Gastrocnemius medialis (tissue), 4 donors: Measurements from ENCODE around the gene AWAT2.

Source experiments
- CTCF ChIP-seq, 5 experiments: fragments of 450-650 bp in 3 of 5; fragments of 200-600 bp in 2 of 5; sonication (generic) in 2 of 5; IDR thresholded peaks in 4 of 5; conservative IDR thresholded peaks in 1 of 5; 1 replicate in 4 of 5; 2 replicates in 1 of 5; pipeline ENCODE4 v1.5.1; 2016 to 2019; ENCODE audit warnings: antibody characterized with exemption in 5 of 5, mild to moderate bottlenecking in 3 of 5, moderate library complexity in 3 of 5
- POLR2A ChIP-seq, 2 donors: fragments of 450-650 bp; IDR thresholded peaks; one replicate each; pipeline ENCODE4 v1.6.1; 2017; ENCODE audit warnings: antibody characterized with exemption in 2 of 2, mild to moderate bottlenecking in 2 of 2, moderate library complexity in 2 of 2

DNA sequence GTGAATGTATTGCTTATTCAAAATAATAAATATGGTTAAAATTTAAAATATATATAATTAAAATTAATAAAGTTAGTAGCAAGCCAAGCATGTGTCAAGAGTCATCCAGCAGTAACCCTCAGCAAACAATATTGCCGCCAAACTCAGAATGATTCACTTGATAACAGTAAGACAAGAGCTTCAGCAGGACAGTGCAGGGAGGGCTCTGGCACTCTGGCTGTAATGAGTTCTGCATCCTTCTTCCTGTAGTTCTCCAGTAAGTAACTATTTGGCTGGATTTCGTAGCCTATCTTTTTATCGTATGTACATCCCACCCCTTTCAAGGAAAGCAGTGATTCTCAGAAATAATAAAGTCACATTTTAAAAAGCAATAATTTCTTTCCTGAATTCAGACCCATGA, 30.1 kb upstream of the AWAT2 start:
- TF ChIP-seq CTCF (IDR thresholded peaks at IDR 0.05 in 4 of 5, conservative IDR thresholded peaks at IDR 0.05 in 1 of 5) (no peak), POLR2A (IDR thresholded peaks at IDR 0.05) (no peak)
